Heart left ventricle (tissue), 16 donors: ENCODE data around the gene ATP5F1C. TPM values are rescaled to one million over a fixed set of nuclear protein-coding genes. Genes with fewer than 3 reads are reported as not detected.

Source experiments
- ATAC-seq, 4 donors: fragments of 200-7000 bp; cut with Tn5 transposase; one replicate each; pipeline ENCODE4 v1.9.1; 2020 to 2022; ENCODE audit warnings: moderate library complexity in 4 of 4, mild to moderate bottlenecking in 3 of 4, moderate number of reproducible peaks in 1 of 4
- DNase-seq, 5 donors: peaks; one replicate each; pipeline ENCODE4 v3.0.0-alpha.2; 2020
- H3K27ac ChIP-seq, 12 donors: fragments of 200-600 bp; sonication (generic) in 4 of 12; one replicate each; pipeline versions ENCODE4 v1.5.0 to v1.8.0; 2016 to 2022; ENCODE audit warnings: mild to moderate bottlenecking in 2 of 12
- H3K27me3 ChIP-seq, 9 donors: fragments of 200-600 bp; sonication (generic) in 2 of 9; one replicate each; pipeline versions ENCODE4 v1.5.1 to v1.8.0; 2016 to 2022; ENCODE audit warnings: mild to moderate bottlenecking in 3 of 9
- H3K36me3 ChIP-seq, 9 donors: fragments of 200-600 bp; sonication (generic) in 2 of 9; one replicate each; pipeline versions ENCODE4 v1.5.0 to v1.8.0; 2018 to 2022; ENCODE audit warnings: mild to moderate bottlenecking in 2 of 9
- H3K4me1 ChIP-seq, 12 donors: fragments of 200-600 bp; sonication (generic) in 4 of 12; one replicate each; pipeline versions ENCODE4 v1.5.0 to v1.8.0; 2016 to 2022; ENCODE audit warnings: mild to moderate bottlenecking in 3 of 12
- H3K4me3 ChIP-seq, 12 donors: fragments of 200-600 bp; sonication (generic) in 4 of 12; one replicate each; pipeline versions ENCODE4 v1.5.0 to v1.8.0; 2017 to 2022; ENCODE audit warnings: mild to moderate bottlenecking in 9 of 12, moderate library complexity in 4 of 12
- H3K9me3 ChIP-seq, 12 donors: fragments of 200-600 bp; sonication (generic) in 4 of 12; one replicate each; pipeline versions ENCODE4 v1.5.0 to v1.8.0; 2016 to 2022; ENCODE audit warnings: mild to moderate bottlenecking in 1 of 12
- CTCF ChIP-seq, 12 donors: fragments of 200-600 bp; sonication (generic) in 4 of 12; IDR thresholded peaks; one replicate each; pipeline versions ENCODE4 v1.5.0 to v1.8.0; 2018 to 2022; ENCODE audit warnings: antibody characterized with exemption in 12 of 12, mild to moderate bottlenecking in 5 of 12
- POLR2A ChIP-seq, 2 donors: fragments of 450-650 bp; IDR thresholded peaks; one replicate each; pipeline ENCODE4 v1.6.1; 2017; ENCODE audit warnings: antibody characterized with exemption in 2 of 2, mild to moderate bottlenecking in 2 of 2, moderate library complexity in 2 of 2
- WGBS, 4 donors: extraction: QIAGEN DNeasy Blood & Tissue Kit in 2 of 4; methylation state at CpG; one replicate each; pipeline versions ENCODE4 v1.1.5 to v1.1.7; 2013 to 2018; 5-methylcytosine and 5-hydroxymethylcytosine counted together
- intact Hi-C, 10 donors: fragments of 100-400 bp; cut with DNase I; formaldehyde crosslinking; loops; one replicate each; pipeline versions ENCODE4 v1.11.1 to v1.14.2; 2022
- polyA plus RNA-seq, 2 donors: library from polyadenylated mRNA; stranded (reverse); fragments of 200-250 nt; gene quantifications; one replicate each; pipeline ENCODE4 v1.2.3, GENCODE V29; 2013
- total RNA-seq, 9 donors: library from RNA; depleted of rRNA in 2 of 9; stranded (reverse); fragments of >200 nt in 2 of 9; fragmentation: NEBNext Ultra II Directional in 3 of 9; extraction: Animal tissue kit (Norgen Biotek cat#: 25700) in 3 of 9; gene quantifications; one replicate each; pipeline versions ENCODE4 v1.1.0 to v1.2.4, GENCODE V29; 2016 to 2023
- donor health status: ischemic (EF 13 %, LVEDD 7.1; RV severe dilation, severe dysfunction).
- donor health status: healthy with polysubstance abuse.
- donor health status: DM: no; HTN: yes; CAD: no.
- donor health status: DM: no; HTN: no; CAD: no.
- donor health status: ischemic (EF 25% LVEDD 6.9; RV normal size, moderate dysfunction).
- donor health status: ischemic (EF 25% LVEDD 5.7; RV mildly dilated, moderate dysfunction).
- donor health status: healthy.
- donor health status: DM: yes; HTN: yes; CAD: no.
- donor health status: ischemic (EF 35%, LVEDD 5.7; RV mildly dilated, moderate dysfunction).
- donor health status: nonischemic (EF 11% LVEDD 7.7; RV severe dilation, severe dysfunction).
- donor health status: DM: yes; HTN: yes; CAD: no.
- donor health status: PGD.
- donor health status: ischemic (EF 29% LVEDD 5.4; RV normal size, mild dysfunction).
- donor health status: nonischemic (EF 23%, LVEDD 6.1; RV moderate dilation, normal function).

Gene ATP5F1C
- total and polyA plus RNA-seq, 11 donors: 492 to 1,259 (median 789) TPM

- 65 to 73% (median 69%) methylated on average over 5 of the region's 5 CpGs for WGBS, 4 donors
- Histone ChIP-seq H3K27ac (peak overlapping the region in 1 of 12 donors; percentile 54), H3K4me3 (no peak overlapping the region), H3K9me3 (no peaks in the 10 kb centered on the region), H3K36me3 (peaks cover 0 to 100% (median 100%) of the 10 kb centered on the region in 9 donors), H3K4me1 (peaks cover 0 to 7% (median 0%) of the 10 kb centered on the region in 12 donors), H3K27me3 (no peaks in the 10 kb centered on the region)
- intact Hi-C loops: no loop called here
- no peak for ATAC-seq
- DNase-seq: no peak
- no peak for TF ChIP-seq CTCF (IDR thresholded peaks at IDR 0.05)
- TF ChIP-seq POLR2A (IDR thresholded peaks at IDR 0.05): no peak
Observed at GRCh38 chr10:7763929-7764328, 24.0 kb upstream of the ATP5F1C start.

- no peak overlapping the region for H3K27ac ChIP-seq
- ATAC-seq: no peak
- intact Hi-C loops: no loop called here
- no peaks in the 10 kb centered on the region for H3K27me3 ChIP-seq
- peaks cover 0 to 100% (median 91%) of the 10 kb centered on the region in 9 donors for H3K36me3 ChIP-seq
- no peak for DNase-seq
- no peak for TF ChIP-seq POLR2A (IDR thresholded peaks at IDR 0.05)
- 84 to 91% (median 89%) methylated on average over 3 of the region's 3 CpGs for WGBS, 4 donors
- H3K9me3 ChIP-seq: no peaks in the 10 kb centered on the region
- H3K4me3 ChIP-seq: no peak overlapping the region
- H3K4me1 ChIP-seq: peaks cover 0 to 7% (median 0%) of the 10 kb centered on the region in 12 donors
Observed at GRCh38 chr10:7766241-7766640, 21.7 kb upstream of the ATP5F1C start.

- Histone ChIP-seq H3K36me3 (peaks cover 0 to 100% (median 90%) of the 10 kb centered on the region in 9 donors), H3K9me3 (no peaks in the 10 kb centered on the region), H3K4me1 (peaks cover 0 to 7% (median 0%) of the 10 kb centered on the region in 12 donors), H3K4me3 (no peak overlapping the region), H3K27ac (no peak overlapping the region), H3K27me3 (no peaks in the 10 kb centered on the region)
- intact Hi-C loops: no loop called here
- TF ChIP-seq POLR2A (IDR thresholded peaks at IDR 0.05) (no peak), CTCF (IDR thresholded peaks at IDR 0.05) (no peak)
- DNase-seq (no peak), ATAC-seq (no peak)
- 91 to 96% (median 94%) methylated on average over 10 of the region's 10 CpGs for WGBS, 4 donors
Observed at GRCh38 chr10:7767209-7767608, 20.8 kb upstream of the ATP5F1C start.

GRCh38 chr10:7768417-7768816 lies 19.6 kb upstream of the ATP5F1C start:
- peaks cover 0 to 100% (median 90%) of the 10 kb centered on the region in 9 donors for H3K36me3 ChIP-seq
- H3K27ac ChIP-seq: no peak overlapping the region
- no peaks in the 10 kb centered on the region for H3K9me3 ChIP-seq
- intact Hi-C loops: no loop called here
- DNase-seq (no peak), ATAC-seq (no peak)
- 83 to 97% (median 95%) methylated on average over 7 of the region's 7 CpGs for WGBS, 4 donors
- no peaks in the 10 kb centered on the region for H3K27me3 ChIP-seq
- H3K4me3 ChIP-seq: no peak overlapping the region
- peaks cover 0 to 2% (median 0%) of the 10 kb centered on the region in 12 donors for H3K4me1 ChIP-seq
- no peak for TF ChIP-seq CTCF (IDR thresholded peaks at IDR 0.05)
